Germinal center (tissue), 1 donor: ENCODE data around the gene PSMC5.
"Not testable (repeated sequence)": the region's sequence is repeated elsewhere in the genome, so short reads cannot be mapped to it uniquely, and the experiment has no call there.

Experiments used
- DNase-seq: peaks from one replicate; pipeline ENCODE4 v3.0.0; 2012; ENCODE audit warnings: mixed read lengths, low spot score

PSMC5 gene

DNA sequence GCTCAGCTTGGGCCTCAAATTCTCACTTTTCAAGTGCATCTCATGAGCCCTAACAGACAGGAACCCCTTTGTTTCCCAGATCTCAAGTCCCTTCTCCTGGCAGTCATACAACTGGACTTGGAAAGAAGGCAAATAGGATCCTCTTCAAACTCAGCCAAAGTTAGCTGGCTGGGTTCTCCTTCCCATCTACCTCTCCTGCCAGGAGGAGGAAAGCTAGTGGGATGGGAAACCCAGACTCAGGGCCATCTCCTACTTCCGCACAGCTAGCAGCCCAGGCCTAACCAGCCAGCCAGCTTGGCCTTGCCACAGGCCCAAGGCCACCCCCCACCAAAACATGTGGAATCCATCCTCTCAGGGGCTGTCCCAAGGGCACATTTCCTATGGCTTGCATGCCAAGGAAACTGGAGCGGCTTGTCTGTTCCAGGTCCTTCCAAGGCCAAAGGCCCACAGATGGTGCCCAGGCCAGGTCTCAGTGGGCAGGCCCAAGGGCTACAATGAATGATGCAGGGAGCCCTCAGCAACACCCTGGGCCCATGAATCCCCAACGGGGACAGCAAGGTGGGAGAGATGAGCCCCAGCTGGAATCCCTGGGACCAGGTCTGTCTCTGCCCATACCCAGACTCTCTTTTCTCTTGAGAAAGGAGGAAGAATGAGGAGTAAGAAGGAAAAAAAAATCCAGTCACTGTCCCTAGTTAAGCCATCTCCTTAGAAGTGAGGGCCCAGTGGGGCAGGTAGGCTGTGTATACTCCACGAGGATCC, 13.5 kb downstream of the PSMC5 start:
- DNase-seq, result no peak

DNA sequence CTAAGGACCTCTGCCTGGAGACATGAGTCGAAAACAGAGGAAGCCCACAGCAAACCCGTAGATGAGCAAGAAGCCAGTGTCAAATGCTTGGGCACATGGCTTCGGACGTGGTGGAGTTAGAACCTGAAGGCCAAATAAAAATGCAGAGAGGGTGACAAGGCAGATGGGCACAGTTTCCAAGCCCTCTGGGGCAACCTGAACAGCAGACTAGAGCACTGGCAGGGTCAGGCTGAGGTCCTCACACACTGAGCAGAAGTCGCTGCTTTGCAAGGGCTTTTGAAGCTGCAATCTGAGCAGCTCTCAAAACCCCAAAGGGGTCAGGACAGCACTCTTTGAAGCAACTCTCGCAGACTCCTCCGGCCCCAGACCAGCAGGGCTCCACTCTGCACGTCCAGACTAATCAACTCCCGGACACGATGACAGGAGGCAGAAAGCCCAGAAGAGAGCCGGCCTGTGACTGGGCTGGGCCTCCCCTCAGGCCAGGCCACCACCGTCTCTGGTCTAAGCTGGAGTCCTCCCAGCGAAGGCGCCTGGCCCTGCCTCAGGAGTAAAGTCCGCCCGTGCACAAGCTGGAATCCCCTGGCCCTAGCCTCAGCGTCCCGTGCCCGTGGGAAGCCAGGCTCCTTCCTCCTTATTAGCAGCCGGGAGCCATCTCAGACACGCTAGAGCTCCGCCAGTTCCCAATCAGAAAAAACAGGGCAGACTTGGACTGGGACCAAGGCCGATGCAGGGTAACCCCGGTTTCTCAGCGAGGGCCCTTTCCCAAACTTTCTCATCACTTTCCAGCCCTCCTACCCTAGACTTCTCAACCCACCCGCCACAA, 14.3 kb downstream of the PSMC5 start:
- no peak for DNase-seq

DNA sequence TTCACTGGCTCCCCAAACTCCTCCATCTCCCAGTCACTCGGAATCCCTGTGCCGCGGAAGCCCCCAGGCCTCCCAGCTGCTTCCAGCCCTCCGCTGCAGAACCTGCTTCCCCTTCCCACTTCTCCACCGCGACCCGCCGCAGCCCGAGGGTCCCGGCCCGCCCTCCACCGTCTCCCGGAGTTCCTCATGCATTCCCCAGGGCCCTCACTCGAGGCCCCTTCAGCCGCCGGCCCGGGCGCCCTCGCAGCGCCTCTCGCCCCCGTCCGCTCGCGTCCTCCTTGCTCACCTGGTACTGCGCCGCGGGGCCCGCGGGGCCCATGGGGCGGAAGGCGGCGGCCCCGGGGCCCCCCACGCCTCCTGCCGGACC, 14.9 kb downstream of the PSMC5 start:
- DNase-seq, result no peak

DNA sequence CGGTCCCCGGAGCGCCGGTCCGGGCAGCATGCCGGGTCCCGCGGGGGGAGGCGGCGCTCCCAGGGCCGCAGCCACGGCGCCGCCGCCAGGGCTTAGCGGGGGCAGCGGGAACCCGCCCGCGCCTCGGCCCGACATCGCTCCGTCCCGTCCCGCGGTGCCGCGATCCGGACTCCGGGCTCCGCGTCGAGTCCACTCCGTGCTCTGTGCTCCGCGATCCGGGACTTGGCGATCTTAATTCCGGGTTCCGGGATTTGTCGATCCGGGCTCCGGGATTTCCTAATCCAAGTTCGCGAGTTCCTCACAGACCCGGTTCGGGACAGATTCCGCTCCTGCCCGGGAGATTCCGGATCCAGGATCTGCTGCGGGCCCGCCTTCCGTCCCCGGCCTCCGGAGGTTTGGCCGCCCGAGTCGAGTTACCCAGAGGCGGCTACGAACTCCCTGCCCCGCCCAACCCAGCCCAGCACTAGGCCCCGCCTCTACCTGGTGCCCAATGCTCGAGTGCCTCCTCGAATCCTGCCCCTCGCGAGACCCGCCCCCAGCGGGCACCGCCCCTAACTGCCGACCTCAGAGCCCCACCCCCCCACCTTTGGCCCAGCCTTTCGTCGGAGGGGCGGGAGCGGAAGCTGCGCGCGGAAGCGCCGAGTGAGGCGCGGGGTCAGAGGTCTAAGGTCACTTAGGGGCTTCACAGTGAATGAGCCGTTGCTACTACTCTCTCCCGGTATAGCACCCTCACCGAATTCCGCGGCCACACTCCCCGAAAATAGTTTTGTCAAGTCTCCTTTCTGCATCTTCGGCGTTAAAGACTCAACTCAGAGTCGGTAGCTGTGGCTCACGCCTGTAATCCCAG, 15.5 kb downstream of the PSMC5 start, which contains the start of gene SMARCD2:
TSS of gene SMARCD2 (minus strand) at position 146 of the 847 bp plus-strand sequence. CDS start at position 135, 11 bp downstream.
- peak; percentile 96 for DNase-seq

DNA sequence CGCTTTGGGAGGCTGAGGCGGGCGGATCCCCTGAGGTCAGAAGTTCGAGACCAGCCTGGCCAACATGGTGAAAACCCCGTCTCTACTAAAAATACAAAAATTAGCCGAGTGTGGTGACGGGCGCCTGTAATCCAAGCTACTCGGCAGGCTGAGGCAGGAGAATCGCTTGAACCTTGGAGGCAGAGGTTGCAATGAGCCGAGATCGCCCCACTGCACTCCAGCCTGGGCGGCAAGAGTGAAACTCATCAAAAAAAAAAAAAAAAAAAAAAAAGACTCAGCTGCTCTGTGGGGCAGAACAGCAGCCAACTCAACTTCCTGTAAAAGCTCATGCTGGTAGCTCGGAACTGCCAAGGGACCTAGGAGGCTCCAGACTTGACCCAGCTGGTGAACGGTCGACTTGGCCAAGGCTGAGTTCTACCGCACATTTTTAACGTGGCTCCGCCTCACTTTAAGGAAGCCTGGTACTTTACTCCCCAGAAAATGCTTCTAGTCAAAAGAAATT, 16.2 kb downstream of the PSMC5 start:
- peak; percentile 78 for DNase-seq

DNA sequence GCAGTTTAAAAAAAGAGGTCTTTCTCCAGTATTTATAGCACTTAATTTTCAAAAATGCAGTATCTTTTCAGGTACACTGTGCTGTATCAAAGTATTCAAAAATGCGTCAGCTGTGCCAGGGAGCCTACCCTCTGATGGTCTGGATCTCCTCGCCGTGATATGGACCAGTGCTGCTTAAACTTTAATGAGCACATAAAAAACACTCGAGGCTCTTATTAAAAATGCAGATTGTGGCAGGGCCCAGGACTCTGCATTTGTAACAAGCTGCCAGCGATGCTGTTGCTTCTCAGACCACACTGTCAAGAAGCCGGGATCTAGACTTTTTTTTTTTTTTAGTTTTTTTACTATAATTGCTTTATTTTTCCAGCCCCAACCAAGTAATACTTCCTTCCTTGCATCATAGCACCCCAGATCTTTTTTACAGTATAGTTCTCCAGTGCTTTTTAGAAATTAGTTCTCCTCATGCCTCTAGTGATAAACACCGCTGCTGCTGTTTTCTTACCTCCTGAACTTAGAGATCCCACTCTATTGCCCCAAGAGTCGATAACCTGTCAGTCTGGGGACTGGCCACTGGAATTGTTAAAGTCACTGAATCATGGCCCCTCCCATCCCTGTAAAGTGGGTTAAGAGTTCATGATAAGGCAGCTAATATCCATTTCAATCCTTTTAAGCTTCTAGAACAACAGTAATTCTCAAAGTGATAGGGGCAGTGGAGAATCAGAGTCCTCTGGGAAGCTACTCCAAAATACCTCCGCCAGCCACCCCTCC, 16.9 kb downstream of the PSMC5 start:
- no peak for DNase-seq

DNA sequence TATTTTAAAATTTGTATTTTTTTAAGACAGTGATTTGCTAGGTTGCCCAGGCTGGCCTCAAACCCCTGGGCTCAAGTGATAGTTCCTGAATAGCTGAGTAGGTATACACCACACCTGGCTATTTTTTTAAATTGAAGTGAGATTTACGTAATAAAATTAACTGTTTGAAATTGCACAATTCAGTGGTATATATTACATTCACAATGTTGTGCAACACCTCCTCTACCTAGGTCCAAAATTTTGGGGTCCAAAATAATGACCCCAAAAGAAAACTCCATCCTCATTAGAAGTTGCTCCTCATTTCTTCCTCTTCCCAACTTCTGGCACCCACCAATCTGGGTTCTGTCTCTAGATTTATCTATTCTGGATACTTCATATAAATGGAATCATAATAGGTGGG, 18.3 kb downstream of the PSMC5 start:
- no peak for DNase-seq

DNA sequence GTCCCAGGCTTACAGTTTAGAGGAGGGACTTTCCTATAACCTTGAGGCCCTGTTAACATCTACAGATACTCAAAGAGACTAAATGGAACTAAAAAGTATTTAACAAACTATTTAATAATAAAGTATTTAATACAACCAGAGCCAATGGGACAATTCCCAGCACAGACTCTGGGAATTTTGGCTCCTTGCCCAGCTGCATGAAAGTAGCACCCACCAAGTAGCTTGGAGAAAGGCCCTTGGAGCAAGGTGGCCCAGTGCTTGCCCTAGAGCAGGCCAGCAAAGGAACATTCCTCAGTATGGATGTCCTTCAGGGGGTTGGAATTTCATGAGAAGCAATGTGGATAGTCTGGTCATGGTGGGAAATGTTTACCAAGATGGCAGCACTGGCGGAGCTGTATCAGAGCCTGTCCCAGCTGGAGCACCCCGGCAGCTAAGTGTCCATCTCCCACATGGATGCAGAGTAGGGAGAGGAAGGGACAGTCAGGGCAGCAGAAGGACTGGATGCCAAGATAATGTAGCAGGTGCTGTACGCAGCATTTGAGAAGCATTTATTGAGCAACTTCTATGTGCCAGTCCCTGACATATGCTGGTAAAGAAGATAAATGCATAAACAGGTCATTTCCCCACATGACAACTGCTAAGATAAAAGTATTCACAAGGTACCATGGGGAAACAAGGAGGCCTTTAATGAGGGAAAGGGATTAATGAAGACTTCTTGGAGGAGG, 20.5 kb downstream of the PSMC5 start:
- DNase-seq, result no peak

DNA sequence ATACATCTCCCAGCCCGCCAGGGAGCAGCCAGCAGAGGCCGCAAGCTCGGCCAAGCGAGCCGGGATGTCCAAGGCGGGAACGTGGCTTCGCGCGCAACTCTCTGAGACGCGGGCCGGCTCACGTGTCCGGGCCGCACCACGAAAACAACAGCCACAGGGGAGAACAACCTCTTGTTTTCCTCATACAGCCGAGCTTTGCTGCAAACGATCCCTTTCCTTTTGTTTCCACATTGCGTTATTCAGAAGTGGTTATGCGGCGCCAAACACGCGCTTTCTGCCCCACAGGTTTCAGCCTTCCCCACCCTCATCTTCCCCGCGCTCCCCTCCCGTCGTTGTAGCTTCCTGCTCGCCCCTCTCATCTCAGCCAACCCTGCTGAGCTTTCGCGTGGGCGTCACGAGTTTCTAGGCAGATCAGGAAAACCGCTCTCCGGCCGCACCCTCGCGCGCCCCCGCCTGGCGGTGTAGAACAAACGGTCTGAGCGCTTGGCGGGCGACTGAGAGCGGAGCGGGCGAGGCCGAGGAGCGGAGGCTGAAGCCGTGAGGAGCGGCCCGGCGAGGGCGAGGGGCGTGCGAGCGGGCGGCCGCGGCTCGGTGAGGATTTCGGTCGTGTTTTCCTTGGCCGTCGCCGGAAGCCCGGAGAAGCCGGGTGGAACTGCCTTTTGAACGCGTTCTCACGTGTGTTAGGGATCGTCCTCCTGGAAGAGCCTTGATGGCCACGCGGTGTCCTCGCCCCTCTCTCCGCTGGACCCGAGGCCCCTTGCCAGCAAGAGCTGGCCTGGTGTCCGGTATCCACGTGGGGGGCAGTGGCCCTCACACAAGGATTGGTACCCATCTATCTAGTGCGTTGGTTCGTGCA, 21.8 kb downstream of the PSMC5 start:
- DNase-seq, result peak; percentile 97

DNA sequence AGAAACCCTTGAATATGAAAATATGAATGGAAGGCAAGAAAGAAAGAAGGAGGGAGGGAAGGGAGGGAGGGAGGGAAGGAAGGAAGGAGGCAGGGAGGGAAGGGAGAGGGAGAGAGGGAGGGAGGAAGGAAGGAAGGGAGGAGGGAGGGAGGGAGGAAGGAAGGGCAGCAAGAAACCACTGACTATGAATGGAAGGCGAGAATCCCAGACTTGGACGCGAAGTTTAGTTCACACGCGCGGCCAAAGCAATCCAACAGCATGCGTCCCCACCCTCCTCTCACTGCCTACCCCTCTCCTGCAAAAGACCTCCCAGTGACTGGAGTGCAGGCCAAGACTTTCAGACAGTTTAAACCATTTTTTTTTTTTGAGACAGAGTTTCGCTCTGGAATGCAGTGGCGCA, 23.2 kb downstream of the PSMC5 start:
- DNase-seq, result no peak

DNA sequence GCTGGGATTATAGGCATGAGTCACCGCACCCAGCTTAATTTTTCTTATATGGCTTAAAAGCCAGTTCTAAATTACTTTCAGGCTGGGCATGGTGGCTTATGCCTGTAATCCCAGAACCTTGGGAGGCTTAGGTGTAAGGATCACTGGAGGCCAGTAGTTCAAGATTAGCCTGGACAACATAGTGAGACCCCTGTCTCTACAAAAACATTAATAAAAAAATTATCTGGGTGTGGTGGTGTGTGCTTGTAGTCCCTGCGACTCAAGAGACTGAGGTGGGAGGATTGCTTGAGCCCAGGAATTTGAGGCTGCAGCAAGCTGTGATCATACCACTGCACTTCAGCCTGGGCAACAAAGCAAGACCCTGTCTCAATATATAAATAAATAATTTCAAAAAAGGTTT, 26.0 kb downstream of the PSMC5 start:
- no peak for DNase-seq

DNA sequence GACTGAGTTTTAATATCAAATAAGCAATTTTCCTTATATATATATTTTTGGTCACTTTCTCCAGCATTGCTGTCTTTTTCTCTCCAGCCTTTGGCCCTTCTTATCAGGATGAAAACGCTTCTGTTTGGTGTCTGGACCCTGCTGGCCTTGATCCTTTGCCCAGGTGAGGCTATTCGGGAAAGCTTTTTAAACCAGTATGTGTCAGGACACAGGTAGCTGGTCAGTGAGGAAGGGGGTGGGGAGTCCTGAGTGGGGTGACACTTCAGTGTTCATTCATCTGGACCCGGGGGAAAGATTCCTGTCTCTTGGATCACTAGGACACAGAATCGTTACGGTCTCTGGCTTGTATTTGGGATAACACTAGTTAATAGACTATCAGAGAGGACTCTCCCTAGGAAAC, 27.5 kb downstream of the PSMC5 start:
- no peak for DNase-seq

DNA sequence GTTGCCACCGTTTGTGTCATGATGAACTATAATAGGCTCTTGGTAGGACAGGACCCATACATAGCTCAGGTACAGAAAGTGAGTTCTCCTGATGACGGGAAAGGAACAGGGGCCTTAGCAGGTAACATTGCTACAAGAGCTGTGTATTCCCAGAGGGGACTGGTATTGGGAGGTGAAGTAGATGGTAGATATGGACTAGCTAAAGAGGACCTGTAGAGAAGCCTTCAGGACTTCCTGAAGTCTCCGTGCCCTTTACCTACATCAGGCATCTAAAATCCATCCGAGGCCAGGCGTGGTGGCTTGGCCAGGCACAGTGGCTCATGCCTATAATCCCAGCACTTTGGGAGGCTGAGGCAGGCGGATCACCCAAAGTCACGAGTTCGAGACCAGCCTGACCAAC, 28.0 kb downstream of the PSMC5 start:
- DNase-seq, result no peak

DNA sequence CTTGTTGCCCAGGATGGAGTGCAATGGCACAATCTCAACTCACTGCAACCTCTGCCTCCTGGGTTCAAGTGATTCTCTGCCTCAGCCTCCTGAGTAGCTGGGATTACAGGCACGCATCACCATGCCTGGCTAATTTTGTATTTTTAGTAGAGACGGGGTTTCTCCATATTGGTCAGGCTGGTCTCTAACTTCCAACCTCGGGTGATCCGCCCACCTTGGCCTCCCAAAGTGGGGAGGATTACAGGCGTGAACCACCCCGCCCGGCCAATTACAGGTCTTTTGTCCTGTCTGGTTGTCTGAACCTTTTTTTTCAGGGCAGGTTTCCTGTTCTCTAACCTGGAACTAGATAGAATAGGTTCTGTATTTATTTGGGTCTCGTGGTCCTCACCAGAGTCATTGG, 29.2 kb downstream of the PSMC5 start:
- DNase-seq, result not testable (repeated sequence)

DNA sequence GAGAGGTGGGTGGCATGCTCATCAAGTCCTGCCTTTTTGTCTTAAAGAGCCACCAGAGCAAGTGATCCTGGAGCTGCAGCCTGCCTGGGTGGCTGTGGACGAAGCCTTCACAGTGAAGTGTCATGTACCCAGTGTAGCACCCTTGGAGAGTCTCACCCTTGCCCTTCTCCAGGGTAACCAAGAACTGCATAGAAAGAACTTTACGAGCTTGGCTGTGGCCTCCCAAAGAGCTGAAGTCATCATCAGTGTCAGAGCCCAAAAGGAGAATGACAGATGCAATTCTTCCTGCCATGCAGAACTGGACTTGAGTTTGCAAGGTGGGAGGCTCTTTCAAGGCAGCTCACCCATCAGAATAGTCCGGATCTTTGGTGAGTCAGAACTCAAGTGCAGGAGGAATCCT, 32.0 kb downstream of the PSMC5 start:
- DNase-seq, result no peak

DNA sequence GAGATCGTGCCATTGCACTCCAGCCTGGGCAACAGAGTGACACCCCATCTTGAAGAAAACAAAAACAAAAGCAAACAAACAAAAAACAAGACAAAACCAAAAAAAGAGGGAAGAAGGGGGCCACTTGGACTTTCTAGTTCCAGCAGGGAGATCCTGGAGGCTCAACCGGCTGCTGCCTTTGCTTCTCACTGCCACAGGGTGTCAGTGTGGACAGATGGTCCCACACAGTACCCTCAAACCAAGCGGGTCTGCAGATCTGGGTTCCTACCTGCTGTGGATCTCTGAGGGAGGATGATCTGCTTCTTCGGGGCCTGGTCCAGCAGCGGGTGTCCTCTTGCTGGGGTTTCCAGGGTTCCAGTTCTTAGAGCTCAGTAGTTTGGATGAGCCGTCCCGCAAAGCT, 39.4 kb downstream of the PSMC5 start:
- DNase-seq, result not testable (repeated sequence)

DNA sequence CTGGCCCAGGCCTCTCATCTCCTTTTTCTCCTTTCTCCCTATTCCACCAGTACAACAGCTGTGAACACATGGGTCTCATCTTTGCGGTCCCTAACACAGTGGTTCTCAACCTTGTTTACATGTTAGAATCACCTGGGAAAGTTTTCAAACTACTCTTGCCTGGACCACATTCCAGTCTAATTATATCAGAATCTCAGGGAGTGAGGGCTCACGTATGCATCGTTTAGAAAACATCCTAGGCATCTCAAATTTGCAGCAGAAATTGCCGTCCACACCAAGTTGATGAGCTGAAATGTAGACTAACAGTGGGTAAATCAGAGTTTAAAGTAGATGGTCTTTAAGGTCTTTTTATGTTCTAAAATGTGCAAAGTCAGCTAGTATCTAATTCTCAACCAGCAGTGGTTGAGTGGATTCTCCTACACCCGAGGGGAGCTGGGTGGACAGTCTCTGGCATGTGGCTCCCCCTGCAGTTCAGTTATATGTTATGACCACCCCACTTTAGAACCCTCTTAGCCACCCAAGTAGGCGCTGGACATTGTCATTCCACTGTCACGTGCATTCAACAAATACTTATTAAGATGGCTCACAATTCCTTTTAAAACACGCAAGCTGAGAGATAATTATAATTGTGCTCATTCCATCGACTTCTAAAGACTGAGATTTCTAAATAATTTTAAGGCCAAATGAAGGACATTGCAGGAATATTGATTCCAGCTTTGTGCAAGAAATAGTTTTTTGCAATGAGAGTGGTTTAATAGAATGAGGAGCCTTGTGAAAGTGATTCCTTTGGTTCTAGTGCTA, 42.5 kb downstream of the PSMC5 start:
- DNase-seq, result not testable (repeated sequence)

DNA sequence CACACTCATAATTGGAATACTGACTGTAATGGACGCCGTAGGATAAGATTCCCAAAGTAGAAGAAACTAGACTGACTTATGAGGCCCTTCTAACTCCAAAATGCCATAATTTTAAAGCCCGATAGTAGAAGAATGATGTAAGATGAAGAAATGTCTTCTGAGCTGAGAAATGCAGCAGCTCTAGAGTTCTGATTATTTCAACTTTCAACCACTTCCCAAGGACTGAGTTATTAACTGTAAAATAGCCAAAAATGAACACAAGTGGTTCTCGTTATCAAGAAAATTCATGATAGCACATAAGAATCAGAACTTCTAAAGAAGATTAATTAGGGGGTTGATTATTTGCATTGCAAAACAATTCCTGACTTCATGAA, 43.0 kb downstream of the PSMC5 start:
- not testable (repeated sequence) for DNase-seq
